Kidney epithelial cell (primary cell): ENCODE results near the gene AP3B2. TPM values are rescaled to one million over a fixed set of nuclear protein-coding genes. Genes with fewer than 3 reads are reported as not detected.

Experiments used
- DNase-seq: peaks from one replicate; pipeline ENCODE4 v3.0.0-alpha.2; 2010; ENCODE audit warnings: low read depth
- H3K27me3 ChIP-seq: 2 replicates; pipeline ENCODE4 v1.6.0; 2011; ENCODE audit warnings: low read length; ENCODE audit not compliant: control insufficient read depth, insufficient read depth
- H3K36me3 ChIP-seq: 2 replicates; pipeline ENCODE4 v1.5.1; 2011; ENCODE audit warnings: low read length; ENCODE audit not compliant: control insufficient read depth, insufficient read depth
- H3K4me3 ChIP-seq: 2 replicates; pipeline ENCODE4 v1.5.1; 2011; ENCODE audit warnings: low read depth, mild to moderate bottlenecking, control low read depth, low read length
- CTCF ChIP-seq: IDR thresholded peaks from 2 replicates; pipeline ENCODE4 v1.5.1; 2011; ENCODE audit warnings: mild to moderate bottlenecking, moderate library complexity, low read length, control low read depth, inconsistent platforms; ENCODE audit not compliant: insufficient read depth, poor library complexity, severe bottlenecking
- total RNA-seq: library from RNA; depleted of rRNA; stranded (reverse); fragments of >200 nt; gene quantifications from 2 replicates; pipeline ENCODE4 v1.2.3, GENCODE V29; 2015

AP3B2 gene
- total RNA-seq, 1 donor from 2014 or later: 0.54 TPM

DNA sequence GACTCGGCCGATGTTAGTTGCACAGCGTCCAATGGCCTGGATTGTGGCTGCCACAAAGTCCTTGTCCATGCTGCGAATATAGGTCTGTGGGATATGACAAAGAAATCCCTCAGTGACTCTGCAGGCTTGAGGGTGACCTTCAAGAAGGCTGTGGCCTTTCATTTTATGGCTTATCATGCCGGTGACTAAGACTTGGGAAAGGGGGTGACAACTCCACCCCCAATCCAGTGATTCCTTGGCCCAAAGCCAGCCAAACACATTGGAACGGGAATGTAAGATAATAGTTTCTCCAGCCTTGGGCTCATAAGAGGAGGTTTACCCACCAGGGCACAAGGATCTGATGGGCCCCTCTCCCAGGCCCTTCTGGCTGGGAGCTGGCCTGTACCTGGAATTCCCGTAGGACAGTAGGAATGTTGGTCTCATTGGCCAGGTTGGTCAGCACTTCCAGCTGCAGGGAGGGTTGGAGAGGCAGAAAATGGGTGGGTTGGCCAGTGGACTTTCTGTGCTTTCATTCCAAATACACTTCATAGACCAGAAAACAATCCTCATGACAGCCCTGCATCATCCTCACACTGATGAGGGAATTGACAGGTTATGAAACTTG, 31.9 kb downstream of the AP3B2 start:
- TF ChIP-seq CTCF: no peak
- Histone ChIP-seq H3K27me3 (peaks cover 23% of the 10 kb centered on the region), H3K4me3 (no peak overlapping the region), H3K36me3 (no peaks in the 10 kb centered on the region)
- DNase-seq: no peak

DNA sequence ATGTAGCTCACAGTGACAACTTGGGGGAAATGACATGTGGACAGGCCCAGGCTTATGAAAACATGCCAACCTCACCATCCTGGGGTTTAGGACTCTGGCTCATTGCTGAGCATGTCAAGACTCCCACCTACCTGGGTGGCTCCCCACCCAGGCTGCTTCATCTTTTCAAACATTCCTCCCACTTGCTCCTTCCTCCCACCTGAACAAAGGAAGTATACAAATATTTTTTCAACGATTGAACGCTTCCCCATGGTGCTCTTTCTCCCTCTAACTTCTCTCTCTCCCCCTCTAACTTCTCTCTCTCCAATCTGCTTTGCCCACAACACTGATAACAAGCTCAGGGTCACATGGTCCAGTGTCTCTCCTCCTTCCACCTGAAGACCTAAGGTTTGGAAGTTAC, 34.8 kb downstream of the AP3B2 start:
- peaks cover 5% of the 10 kb centered on the region for H3K27me3 ChIP-seq
- H3K36me3 ChIP-seq: no peaks in the 10 kb centered on the region
- H3K4me3 ChIP-seq: no peak overlapping the region
- no peak for TF ChIP-seq CTCF
- DNase-seq: no peak

GRCh38 chr15:82670699-82671098, 39.0 kb downstream of the AP3B2 start:
- no peak for DNase-seq
- Histone ChIP-seq H3K4me3 (no peak overlapping the region), H3K36me3 (no peaks in the 10 kb centered on the region), H3K27me3 (no peaks in the 10 kb centered on the region)
- no peak for TF ChIP-seq CTCF

DNA sequence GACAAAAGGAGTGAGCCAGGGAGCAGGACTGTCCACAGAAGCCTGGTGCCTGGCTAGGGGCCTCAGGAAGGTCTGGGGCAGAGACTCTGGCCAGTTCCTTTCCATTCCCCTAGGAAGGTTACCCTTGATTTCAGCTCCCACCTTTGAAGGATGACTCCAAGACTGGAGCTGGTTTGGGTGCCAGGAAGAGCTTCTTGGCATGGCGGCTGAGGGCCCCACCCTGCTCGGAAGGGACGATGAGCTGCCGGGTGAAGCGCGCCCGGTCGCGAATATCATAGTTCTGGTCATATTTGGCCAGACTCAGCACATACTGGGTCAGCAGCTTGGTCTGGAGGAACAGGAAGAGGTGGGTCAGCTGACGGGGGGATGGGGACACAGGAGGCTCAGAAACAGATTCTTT, 43.1 kb downstream of the AP3B2 start:
- Histone ChIP-seq H3K27me3 (peaks cover 2% of the 10 kb centered on the region), H3K36me3 (no peaks in the 10 kb centered on the region), H3K4me3 (no peak overlapping the region)
- no peak for TF ChIP-seq CTCF
- DNase-seq: no peak

GRCh38 chr15:82664021-82664420, 45.7 kb downstream of the AP3B2 start:
- no peak for DNase-seq

More at GRCh38 chr15:82664021-82664420, 45.7 kb downstream of the AP3B2 start:
- no peak for TF ChIP-seq CTCF
- peaks cover 2% of the 10 kb centered on the region for H3K27me3 ChIP-seq
- H3K36me3 ChIP-seq: no peaks in the 10 kb centered on the region
- H3K4me3 ChIP-seq: no peak overlapping the region
